HepG2 (cell line): Measurements from ENCODE around the gene ESYT1. TPM values are rescaled to one million over a fixed set of nuclear protein-coding genes. Genes with fewer than 3 reads are reported as not detected.

Experiments used
- ASH2L ChIP-seq: fragments of 300-600, 200-600 bp; sonication (generic); IDR thresholded peaks from 2 replicates; pipeline ENCODE4 v1.7.0; 2017; ENCODE audit warnings: low read depth, mild to moderate bottlenecking, moderate library complexity, mixed read lengths, low read length; ENCODE audit not compliant: insufficient read length
- BRCA1 ChIP-seq: sonication (generic); formaldehyde crosslinking; IDR thresholded peaks from 2 replicates; pipeline ENCODE4 v1.4.0; 2020; ENCODE audit warnings: missing genetic modification reagents
- FOXO1 ChIP-seq: sonication (generic); formaldehyde crosslinking; IDR thresholded peaks from 2 replicates; pipeline ENCODE4 v1.4.0; 2020; ENCODE audit warnings: missing genetic modification reagents
- KDM5A ChIP-seq: fragments of 200-600 bp; sonication (generic); IDR thresholded peaks from 2 replicates; pipeline ENCODE4 v1.7.0; 2018; ENCODE audit warnings: antibody characterized with exemption, mild to moderate bottlenecking, low read length, borderline replicate concordance
- RFXAP ChIP-seq: sonication (generic); formaldehyde crosslinking; IDR thresholded peaks from 2 replicates; pipeline ENCODE4 v1.4.0; 2020; ENCODE audit warnings: missing genetic modification reagents, borderline replicate concordance
- SNAI1 ChIP-seq: sonication (generic); formaldehyde crosslinking; IDR thresholded peaks from 2 replicates; pipeline ENCODE4 v1.5.0; 2020; ENCODE audit warnings: mild to moderate bottlenecking, missing genetic modification reagents, borderline replicate concordance
- SRY ChIP-seq: sonication (generic); formaldehyde crosslinking; IDR thresholded peaks from 2 replicates; pipeline ENCODE4 v1.8.0; 2022; ENCODE audit warnings: mild to moderate bottlenecking, missing genetic modification reagents
- TAF15 ChIP-seq: fragments of 200-400 bp; formaldehyde crosslinking; IDR thresholded peaks from one replicate; pipeline ENCODE4 v1.6.1; 2018; ENCODE audit warnings: mild to moderate bottlenecking, low read depth, low read length; ENCODE audit not compliant: poor library complexity, severe bottlenecking
- TEAD2 ChIP-seq: sonication (generic); formaldehyde crosslinking; IDR thresholded peaks from 2 replicates; pipeline ENCODE4 v1.9.0; 2021; ENCODE audit warnings: missing genetic modification reagents
- ZNF121 ChIP-seq: sonication (generic); formaldehyde crosslinking; IDR thresholded peaks from 2 replicates; pipeline ENCODE4 v1.5.0; 2020; ENCODE audit warnings: mild to moderate bottlenecking, missing genetic modification reagents
- ZNF142 ChIP-seq: sonication (generic); formaldehyde crosslinking; IDR thresholded peaks from 2 replicates; pipeline ENCODE4 v1.4.0; 2020; ENCODE audit warnings: missing genetic modification reagents
- ZNF296 ChIP-seq: sonication (generic); formaldehyde crosslinking; conservative IDR thresholded peaks from 2 replicates; pipeline ENCODE4 v1.5.0; 2020; ENCODE audit warnings: mild to moderate bottlenecking, missing genetic modification reagents
- ZNF569 ChIP-seq: sonication (generic); formaldehyde crosslinking; IDR thresholded peaks from 2 replicates; pipeline ENCODE4 v1.5.0; 2020; ENCODE audit warnings: mild to moderate bottlenecking, missing genetic modification reagents, moderate library complexity, borderline replicate concordance
- ZNF740 ChIP-seq: sonication (generic); formaldehyde crosslinking; IDR thresholded peaks from 2 replicates; pipeline ENCODE4 v1.4.0; 2020; ENCODE audit warnings: missing genetic modification reagents
- polyA plus RNA-seq, 8 experiments: library from polyadenylated mRNA; depleted of rRNA in 3 of 8; stranded (reverse) in 7 of 8; unstranded in 1 of 8; fragments of >200 nt; fragmentation: Illumina TruSeq in 4 of 8; extraction: Trizol in 4 of 8; gene quantifications; 2 replicates each; pipeline versions ENCODE4 v1.2.1 to v1.2.3, GENCODE V29; 2011 to 2016; ENCODE audit warnings: low read depth in 4 of 8, missing spikeins in 1 of 8, mixed read lengths in 1 of 8; ENCODE audit not compliant: insufficient read depth in 1 of 8
- total RNA-seq, 5 experiments: library from RNA; depleted of rRNA; stranded (reverse); fragments of >200 nt; fragmentation: Illumina TruSeq; extraction: Trizol; gene quantifications; 2 replicates each; pipeline ENCODE4 v1.2.3, GENCODE V29; 2016; ENCODE audit warnings: low read depth in 1 of 5
- TF ChIP-seq, protein P1 (sequence below): sonication (generic); formaldehyde crosslinking; IDR thresholded peaks from 2 replicates; pipeline ENCODE4 v1.4.0; 2020; ENCODE audit warnings: missing genetic modification reagents, mild to moderate bottlenecking, borderline replicate concordance
- TF ChIP-seq, protein P2 (sequence below): sonication (generic); formaldehyde crosslinking; IDR thresholded peaks from 2 replicates; pipeline ENCODE4 v1.5.1; 2020; ENCODE audit warnings: mild to moderate bottlenecking, missing genetic modification reagents, moderate library complexity

Gene ESYT1
- total and polyA plus RNA-seq, 2 of the 13 experiments (the other 11 are each of a cell fraction or from before 2014, with no cell fraction given): 66.9 to 71.0 TPM

GRCh38 chr12:56104815-56105608 lies 23.1 kb upstream of the ESYT1 start (continued):
- TF ChIP-seq KDM5A (0 out of 2 replicates have a peak, but pooled peaks have one; percentile 17), TAF15 (peak; percentile 12), SNAI1 (CRISPR knock-in tag) (peak; percentile 74; the same call in 1 of the 2 replicates), ZNF296 (CRISPR knock-in tag) (no peak; the same call in 1 of the 2 replicates), BRCA1 (CRISPR knock-in tag) (no peak), ASH2L (peak; percentile 63), ZNF569 (CRISPR knock-in tag) (0 out of 2 replicates have a peak, but pooled peaks have one; percentile 47), ZNF740 (CRISPR knock-in tag) (0 out of 2 replicates have a peak, but pooled peaks have one; percentile 8), RFXAP (no peak), ZNF142 (CRISPR knock-in tag) (no peak), TEAD2 (CRISPR knock-in tag) (0 out of 2 replicates have a peak, but pooled peaks have one; percentile 3), FOXO1 (peak; percentile 45; the same call in 1 of the 2 replicates), SRY (CRISPR knock-in tag) (peak; percentile 13; the same call in 1 of the 2 replicates), ZNF121 (CRISPR knock-in tag) (0 out of 2 replicates have a peak, but pooled peaks have one; percentile 8)
- TF ChIP-seq, protein P1, sequence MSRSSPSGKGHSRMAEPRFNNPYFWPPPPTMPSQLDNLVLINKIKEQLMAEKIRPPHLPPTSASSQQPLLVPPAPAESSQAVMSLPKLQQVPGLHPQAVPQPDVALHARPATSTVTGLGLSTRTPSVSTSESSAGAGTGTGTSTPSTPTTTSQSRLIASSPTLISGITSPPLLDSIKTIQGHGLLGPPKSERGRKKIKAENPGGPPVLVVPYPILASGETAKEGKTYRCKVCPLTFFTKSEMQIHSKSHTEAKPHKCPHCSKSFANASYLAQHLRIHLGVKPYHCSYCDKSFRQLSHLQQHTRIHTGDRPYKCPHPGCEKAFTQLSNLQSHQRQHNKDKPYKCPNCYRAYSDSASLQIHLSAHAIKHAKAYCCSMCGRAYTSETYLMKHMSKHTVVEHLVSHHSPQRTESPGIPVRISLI: no peak
- TF ChIP-seq, protein P2, sequence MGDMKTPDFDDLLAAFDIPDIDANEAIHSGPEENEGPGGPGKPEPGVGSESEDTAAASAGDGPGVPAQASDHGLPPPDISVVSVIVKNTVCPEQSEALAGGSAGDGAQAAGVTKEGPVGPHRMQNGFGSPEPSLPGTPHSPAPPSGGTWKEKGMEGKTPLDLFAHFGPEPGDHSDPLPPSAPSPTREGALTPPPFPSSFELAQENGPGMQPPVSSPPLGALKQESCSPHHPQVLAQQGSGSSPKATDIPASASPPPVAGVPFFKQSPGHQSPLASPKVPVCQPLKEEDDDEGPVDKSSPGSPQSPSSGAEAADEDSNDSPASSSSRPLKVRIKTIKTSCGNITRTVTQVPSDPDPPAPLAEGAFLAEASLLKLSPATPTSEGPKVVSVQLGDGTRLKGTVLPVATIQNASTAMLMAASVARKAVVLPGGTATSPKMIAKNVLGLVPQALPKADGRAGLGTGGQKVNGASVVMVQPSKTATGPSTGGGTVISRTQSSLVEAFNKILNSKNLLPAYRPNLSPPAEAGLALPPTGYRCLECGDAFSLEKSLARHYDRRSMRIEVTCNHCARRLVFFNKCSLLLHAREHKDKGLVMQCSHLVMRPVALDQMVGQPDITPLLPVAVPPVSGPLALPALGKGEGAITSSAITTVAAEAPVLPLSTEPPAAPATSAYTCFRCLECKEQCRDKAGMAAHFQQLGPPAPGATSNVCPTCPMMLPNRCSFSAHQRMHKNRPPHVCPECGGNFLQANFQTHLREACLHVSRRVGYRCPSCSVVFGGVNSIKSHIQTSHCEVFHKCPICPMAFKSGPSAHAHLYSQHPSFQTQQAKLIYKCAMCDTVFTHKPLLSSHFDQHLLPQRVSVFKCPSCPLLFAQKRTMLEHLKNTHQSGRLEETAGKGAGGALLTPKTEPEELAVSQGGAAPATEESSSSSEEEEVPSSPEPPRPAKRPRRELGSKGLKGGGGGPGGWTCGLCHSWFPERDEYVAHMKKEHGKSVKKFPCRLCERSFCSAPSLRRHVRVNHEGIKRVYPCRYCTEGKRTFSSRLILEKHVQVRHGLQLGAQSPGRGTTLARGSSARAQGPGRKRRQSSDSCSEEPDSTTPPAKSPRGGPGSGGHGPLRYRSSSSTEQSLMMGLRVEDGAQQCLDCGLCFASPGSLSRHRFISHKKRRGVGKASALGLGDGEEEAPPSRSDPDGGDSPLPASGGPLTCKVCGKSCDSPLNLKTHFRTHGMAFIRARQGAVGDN (CRISPR knock-in tag): peak; percentile 86; the same call in 1 of the 2 replicates
